Neural progenitor cell (in vitro differentiated cells): Measurements from ENCODE around the gene FMN1.

ENCODE experiments used
- EZH2 ChIP-seq: fragments of 200-600 bp; sonication (generic); IDR thresholded peaks from 2 replicates; pipeline ENCODE4 v1.6.1; 2017; ENCODE audit warnings: antibody characterized with exemption, mild to moderate bottlenecking, moderate library complexity
- EZH2phosphoT487 ChIP-seq: fragments of 200-600 bp; sonication (generic); IDR thresholded peaks from 2 replicates; pipeline ENCODE4 v1.6.1; 2017; ENCODE audit warnings: antibody characterized with exemption
- TF ChIP-seq, protein P1 (sequence below): fragments of 200-600 bp; sonication (generic); IDR thresholded peaks from 2 replicates; pipeline ENCODE4 v1.5.1; 2017; ENCODE audit warnings: antibody characterized with exemption, mild to moderate bottlenecking

DNA sequence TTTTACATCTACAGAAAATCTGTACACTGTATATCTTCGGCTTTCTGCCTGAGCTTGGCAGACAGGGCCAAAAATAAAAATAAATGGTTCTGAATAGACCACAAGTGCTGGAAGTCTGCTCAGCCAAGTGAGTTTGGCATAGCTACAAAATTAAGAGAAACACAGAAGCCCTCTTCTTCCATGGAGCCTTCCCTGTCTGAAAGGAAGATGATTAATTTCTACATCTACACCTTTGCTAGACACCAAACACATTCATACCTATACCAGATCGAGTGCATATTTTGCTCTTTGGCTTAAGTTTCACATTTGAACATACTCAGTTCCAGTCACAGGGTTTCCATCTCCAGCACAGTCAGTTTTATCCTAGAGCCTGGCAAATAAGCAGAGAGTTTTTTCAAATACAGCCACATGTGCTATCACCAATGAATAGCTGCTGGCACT, 252.1 kb downstream of the FMN1 start:
- TF ChIP-seq, protein P1, sequence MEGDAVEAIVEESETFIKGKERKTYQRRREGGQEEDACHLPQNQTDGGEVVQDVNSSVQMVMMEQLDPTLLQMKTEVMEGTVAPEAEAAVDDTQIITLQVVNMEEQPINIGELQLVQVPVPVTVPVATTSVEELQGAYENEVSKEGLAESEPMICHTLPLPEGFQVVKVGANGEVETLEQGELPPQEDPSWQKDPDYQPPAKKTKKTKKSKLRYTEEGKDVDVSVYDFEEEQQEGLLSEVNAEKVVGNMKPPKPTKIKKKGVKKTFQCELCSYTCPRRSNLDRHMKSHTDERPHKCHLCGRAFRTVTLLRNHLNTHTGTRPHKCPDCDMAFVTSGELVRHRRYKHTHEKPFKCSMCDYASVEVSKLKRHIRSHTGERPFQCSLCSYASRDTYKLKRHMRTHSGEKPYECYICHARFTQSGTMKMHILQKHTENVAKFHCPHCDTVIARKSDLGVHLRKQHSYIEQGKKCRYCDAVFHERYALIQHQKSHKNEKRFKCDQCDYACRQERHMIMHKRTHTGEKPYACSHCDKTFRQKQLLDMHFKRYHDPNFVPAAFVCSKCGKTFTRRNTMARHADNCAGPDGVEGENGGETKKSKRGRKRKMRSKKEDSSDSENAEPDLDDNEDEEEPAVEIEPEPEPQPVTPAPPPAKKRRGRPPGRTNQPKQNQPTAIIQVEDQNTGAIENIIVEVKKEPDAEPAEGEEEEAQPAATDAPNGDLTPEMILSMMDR, result no peak
- no peak for TF ChIP-seq EZH2
- no peak for TF ChIP-seq EZH2phosphoT487
